ENCODE data around the gene FAM229B. TPM values are rescaled to one million over a fixed set of nuclear protein-coding genes. Genes with fewer than 3 reads are reported as not detected.

Gene FAM229B
- 24.0 and 33.6 TPM in 2 replicates for total RNA-seq

GRCh38 chr6:112087136-112087911, at the start of gene FAM229B, which contains the start of gene TUBE1:
FAM229B (plus strand) TSS chr6:112087591; CDS start chr6:112099284, 11,693 bp downstream.
TUBE1 (minus strand) TSS chr6:112087482; CDS start chr6:112087434, 48 bp downstream.

GRCh38 chr6:112054001-112054400, 33.4 kb upstream of the FAM229B start, which contains the start of gene CCN6:
CCN6 (plus strand) TSS chr6:112054104; CDS start chr6:112054358, 254 bp downstream.

Other genes starting within 250 kb of the FAM229B start
- gene FYN, start 214.1 kb upstream of the FAM229B start, total RNA-seq, result 52.5 and 82.1 TPM in 2 replicates
- gene CCN6, start 33.5 kb upstream of the FAM229B start, total RNA-seq, result not detected in 2 replicates
- gene TUBE1, start 109 bp upstream of the FAM229B start, total RNA-seq, result 13.6 and 13.7 TPM in 2 replicates
- 569 and 653 TPM in 2 replicates for gene LAMA4, start 167.0 kb downstream of the FAM229B start, total RNA-seq